ENCODE measurements around the gene LILRB1. TPM values are rescaled to one million over a fixed set of nuclear protein-coding genes. Genes with fewer than 3 reads are reported as not detected.
A peak's percentile ranks its signal among the peaks of the same experiment; 100 is the strongest.
"Not testable (repeated sequence)": the region's sequence is repeated elsewhere in the genome, so short reads cannot be mapped to it uniquely, and the experiment has no call there.

The LILRB1 gene
- total RNA-seq, 1 donor from 2014 or later, result 10.7 TPM

GRCh38 chr19:54622431-54622830 lies 7.9 kb upstream of the LILRB1 start:
- intact Hi-C loops (cut with DNase I), result no loop called here
- ATAC-seq (no peak), DNase-seq (ENCODE audit: low spot score) (no peak)

DNA sequence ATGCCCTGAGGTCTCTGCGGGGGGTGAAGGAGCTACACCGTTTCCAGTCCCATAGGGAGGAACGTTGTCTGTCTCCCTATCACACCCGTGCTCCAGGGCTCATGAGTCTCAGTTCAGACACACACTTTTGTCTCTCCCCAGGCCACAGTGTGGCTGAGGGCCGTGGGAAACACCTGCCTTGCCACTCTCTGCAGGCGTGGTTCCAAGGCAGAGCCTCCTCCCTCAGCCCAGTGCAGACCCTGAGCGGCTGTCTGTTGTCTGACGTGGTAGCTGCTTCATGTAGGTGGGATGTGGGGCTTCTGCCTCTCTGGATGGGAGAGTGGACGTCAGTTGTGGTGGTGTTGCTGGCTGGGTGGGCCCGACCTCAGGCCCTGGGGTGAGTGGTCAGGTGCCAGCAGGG lies 6.0 kb upstream of the LILRB1 start:
- DNase-seq (ENCODE audit: low spot score); intact Hi-C loops (cut with DNase I); ATAC-seq: not testable (repeated sequence)

GRCh38 chr19:54624934-54625730 lies 5.2 kb upstream of the LILRB1 start:
- ATAC-seq; intact Hi-C loops (cut with DNase I); DNase-seq (ENCODE audit: low spot score): not testable (repeated sequence)

- intact Hi-C loops (cut with DNase I), result no loop called here
- ATAC-seq, result no peak
Measured at GRCh38 chr19:54626757-54627156, 3.5 kb upstream of the LILRB1 start.

DNA sequence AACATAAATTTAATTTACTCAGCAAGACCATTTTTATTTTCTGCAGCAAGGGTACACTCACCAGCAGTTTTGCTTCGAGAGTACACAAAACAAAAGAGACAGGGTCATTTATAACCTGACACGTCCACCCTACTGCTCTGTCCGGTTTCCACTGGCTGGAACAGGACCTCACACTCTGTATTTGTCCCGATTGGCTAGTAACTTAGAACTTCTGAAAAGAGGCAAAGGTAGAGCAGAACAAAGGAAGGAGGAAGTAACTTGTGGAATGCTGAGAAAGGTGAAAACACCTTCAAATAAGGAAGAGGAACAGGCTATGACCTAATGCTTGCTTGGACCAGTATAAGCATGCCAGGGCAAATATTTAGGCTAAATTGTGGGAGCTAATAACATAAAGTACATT lies 2.4 kb upstream of the LILRB1 start:
- DNase-seq (ENCODE audit: low spot score); intact Hi-C loops (cut with DNase I); ATAC-seq: not testable (repeated sequence)

More at GRCh38 chr19:54626757-54627156, 3.5 kb upstream of the LILRB1 start:
- DNase-seq (ENCODE audit: low spot score), result no peak

GRCh38 chr19:54630782-54631181 lies 498 bp downstream of the LILRB1 start:
- intact Hi-C loops (cut with DNase I), result no loop called here
- ATAC-seq (peak; percentile 20), DNase-seq (ENCODE audit: low spot score) (no peak)

- intact Hi-C loops (cut with DNase I); ATAC-seq; DNase-seq (ENCODE audit: low spot score): not testable (repeated sequence)
Measured at GRCh38 chr19:54631489-54632337, 1.4 kb downstream of the LILRB1 start.

GRCh38 chr19:54632517-54632916 lies 2.2 kb downstream of the LILRB1 start:
- ATAC-seq; intact Hi-C loops (cut with DNase I); DNase-seq (ENCODE audit: low spot score): not testable (repeated sequence)

GRCh38 chr19:54633401-54633800 lies 3.1 kb downstream of the LILRB1 start:
- DNase-seq (ENCODE audit: low spot score) (no peak), ATAC-seq (no peak)
- intact Hi-C loops (cut with DNase I), result no loop called here

DNA sequence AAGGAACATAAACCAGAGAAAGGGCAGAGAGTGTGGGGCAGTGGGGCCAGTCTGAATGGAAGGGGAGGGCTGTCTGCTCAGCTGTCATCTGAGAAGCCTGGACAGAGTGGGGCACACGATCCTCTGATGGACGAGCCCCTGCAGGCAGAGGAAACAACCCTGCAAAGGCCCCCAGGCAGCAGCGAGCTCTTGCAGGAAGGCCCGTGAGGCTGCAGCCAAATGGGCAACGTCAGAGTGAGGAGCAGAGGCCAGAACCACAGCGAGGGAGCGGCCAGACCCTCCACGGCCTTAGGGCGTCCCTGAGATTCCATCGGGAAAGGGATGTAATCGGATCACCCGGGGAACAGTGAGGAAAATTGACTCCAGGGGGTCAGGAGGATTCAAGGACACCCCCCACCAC lies 5.8 kb downstream of the LILRB1 start:
- ATAC-seq; intact Hi-C loops (cut with DNase I); DNase-seq (ENCODE audit: low spot score): not testable (repeated sequence)

DNA sequence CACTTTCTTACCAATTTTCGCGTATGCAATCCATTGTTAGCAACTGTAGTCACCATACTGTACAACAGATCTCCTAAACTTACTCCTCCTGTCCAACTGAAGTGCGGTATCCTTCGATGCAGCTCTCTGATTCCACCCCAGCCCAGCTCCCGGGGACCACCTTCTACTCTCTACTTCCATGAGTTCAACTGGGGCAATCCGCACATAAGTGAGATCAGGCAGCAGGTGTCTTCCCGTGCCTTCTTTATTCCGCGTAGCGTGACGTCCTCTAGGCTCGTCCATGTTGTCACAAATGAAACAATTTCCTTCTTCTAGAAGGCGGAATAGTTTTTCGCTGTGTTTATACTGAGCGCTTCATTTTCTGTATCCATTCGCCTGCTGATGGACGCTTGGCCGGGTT lies 8.4 kb downstream of the LILRB1 start:
- intact Hi-C loops (cut with DNase I), result no loop called here
- DNase-seq (ENCODE audit: low spot score) (no peak), ATAC-seq (no peak)

- DNase-seq (ENCODE audit: low spot score); intact Hi-C loops (cut with DNase I); ATAC-seq: not testable (repeated sequence)
Measured at GRCh38 chr19:54642953-54643352, 12.7 kb downstream of the LILRB1 start.

DNA sequence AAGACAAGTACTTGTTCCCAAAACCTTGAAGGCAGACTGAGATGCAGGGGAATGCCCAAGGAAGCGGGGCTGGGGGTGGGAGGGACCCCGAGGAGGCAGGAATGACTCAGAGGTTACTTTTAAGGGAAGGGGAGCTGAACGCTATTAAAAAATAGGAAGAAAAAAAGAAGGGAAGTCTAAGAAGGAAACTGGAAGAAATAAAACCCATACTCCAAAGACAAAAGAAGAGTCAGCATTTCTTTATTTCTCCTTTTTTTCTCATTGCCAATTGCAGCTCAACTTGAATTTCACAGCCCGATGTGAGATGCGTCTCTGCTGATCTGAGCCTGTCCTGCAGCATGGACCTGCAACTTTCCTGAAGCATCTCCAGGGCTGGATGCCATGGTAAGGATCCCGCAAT lies 13.3 kb downstream of the LILRB1 start:
- ATAC-seq, result peak; percentile 36
- DNase-seq (ENCODE audit: low spot score); intact Hi-C loops (cut with DNase I): not testable (repeated sequence)

- ATAC-seq (peak; percentile 85), DNase-seq (ENCODE audit: low spot score) (peak; percentile 71)
- intact Hi-C loops (cut with DNase I), result no loop called here
Measured at GRCh38 chr19:54644056-54644455, 13.8 kb downstream of the LILRB1 start.

DNA sequence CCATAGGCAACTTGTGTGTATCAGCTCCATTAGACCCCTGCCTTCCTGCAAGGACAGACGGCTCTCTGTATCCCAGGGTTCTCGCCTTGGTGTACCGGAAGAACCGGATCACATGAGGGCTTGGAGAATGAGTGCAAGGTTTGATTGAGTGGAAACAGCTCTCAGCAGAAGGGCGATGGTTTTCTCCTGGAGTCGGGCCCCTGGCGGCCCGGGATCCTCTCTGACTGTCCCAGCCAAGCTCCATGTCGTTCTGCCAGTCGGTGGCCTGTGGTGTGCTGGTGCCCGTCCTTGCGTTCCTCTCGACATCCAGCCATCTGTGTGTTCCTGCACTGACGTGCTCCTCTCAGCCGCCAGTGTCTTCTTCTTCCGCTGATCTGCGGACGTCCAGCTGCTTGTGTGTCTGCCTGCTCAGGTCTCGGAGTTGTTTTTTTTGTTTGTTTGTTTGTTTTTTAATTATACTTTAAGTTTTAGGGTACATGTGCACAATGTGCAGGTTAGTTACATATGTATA lies 16.1 kb downstream of the LILRB1 start:
- intact Hi-C loops (cut with DNase I), result no loop called here
- ATAC-seq, result no peak
- no peak for DNase-seq (ENCODE audit: low spot score)

- no peak for ATAC-seq
- no peak for DNase-seq (ENCODE audit: low spot score)
- intact Hi-C loops (cut with DNase I), result no loop called here
Measured at GRCh38 chr19:54648129-54648528, 17.8 kb downstream of the LILRB1 start.

DNA sequence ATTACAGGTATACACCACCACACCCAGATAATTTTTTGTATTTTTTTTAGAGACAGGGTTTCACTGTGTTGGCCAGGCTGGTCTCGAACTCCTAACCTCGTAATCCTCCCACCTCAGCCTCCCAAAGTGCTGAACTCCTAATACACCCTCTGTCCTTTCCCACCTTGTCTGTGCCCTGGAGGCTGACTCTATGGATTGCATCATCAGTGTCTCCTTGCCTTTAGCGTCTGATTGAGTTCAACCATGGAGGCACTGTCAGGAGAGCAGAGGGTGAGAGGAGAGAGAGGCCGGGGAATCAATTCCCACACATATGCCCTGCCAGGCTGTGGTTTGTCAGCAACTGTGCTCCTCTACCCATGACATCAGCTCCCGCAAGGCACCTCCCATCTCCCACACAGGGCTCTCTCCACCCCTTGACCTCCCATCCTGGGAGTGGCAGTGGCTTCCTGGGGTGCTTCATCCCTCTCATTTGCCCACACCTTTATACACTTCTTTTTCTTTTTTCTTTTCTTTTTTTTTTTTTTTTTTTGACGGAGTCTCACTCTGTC lies 19.9 kb downstream of the LILRB1 start:
- ATAC-seq (no peak), DNase-seq (ENCODE audit: low spot score) (no peak)
- intact Hi-C loops (cut with DNase I), result no loop called here

DNA sequence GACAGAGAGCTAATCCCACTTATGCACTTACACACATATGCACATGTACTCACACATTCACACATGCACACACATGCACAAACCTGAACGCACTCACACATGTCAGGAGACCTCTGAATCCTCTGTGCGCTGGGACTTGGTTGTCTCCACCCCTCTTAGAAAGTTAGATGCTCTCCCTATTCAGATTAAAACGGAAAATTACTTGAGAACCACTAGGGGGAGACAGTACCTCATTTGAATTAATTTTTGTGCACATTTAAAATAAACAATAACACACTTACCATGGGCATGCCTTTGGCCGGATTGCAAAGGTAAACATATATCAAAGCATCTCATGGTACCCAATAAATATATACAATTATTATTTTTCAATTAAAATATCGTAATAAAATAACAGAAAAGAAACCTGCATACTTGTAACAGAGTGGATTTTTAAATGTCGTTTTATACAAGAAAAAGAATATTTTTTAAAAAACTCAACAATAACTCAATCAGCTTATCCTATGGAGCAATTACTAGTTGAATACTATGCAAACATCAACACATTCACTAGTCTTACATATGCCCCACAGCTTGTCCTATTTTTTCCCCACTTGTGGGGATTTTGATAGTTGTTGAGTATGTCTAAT lies 23.0 kb downstream of the LILRB1 start:
- intact Hi-C loops (cut with DNase I), result no loop called here
- ATAC-seq, result no peak
- DNase-seq (ENCODE audit: low spot score), result no peak

Measured in sciatic nerve (tissue), 2 donors.